ENCODE results near the gene NADSYN1.
A peak's percentile ranks its signal among the peaks of the same experiment; 100 is the strongest.
"Not testable (repeated sequence)": the region's sequence is repeated elsewhere in the genome, so short reads cannot be mapped to it uniquely, and the experiment has no call there.

Gene NADSYN1

GRCh38 chr11:71453037-71453917, at the start of gene NADSYN1:
Gene NADSYN1, plus strand, starts transcription at chr11:71453203. Its CDS starts 94 bp downstream, at chr11:71453297.
- DNase-seq = peak; percentile 96

- no peak for DNase-seq
Measured at GRCh38 chr11:71404209-71404608, 48.8 kb upstream of the NADSYN1 start.

DNA sequence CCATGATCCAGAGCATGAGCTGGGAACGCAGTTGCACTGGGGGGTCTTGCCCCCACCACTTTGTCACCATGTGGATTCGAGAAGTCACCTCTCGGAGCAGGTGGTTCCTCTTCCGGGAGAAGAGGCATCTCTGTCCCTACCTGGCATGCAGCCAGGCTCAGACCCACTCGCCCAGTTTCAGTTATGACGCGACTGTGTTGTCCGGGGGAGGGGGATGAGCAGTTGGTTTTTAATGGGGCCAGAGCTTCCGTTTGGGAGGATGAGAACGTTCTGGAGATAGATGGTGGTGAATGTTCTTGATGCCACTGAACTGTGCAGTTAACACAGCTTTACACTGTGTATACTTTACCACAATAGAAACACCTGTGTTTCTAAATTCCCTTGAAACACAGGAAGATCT, 46.3 kb upstream of the NADSYN1 start:
- DNase-seq = no peak

- DNase-seq = no peak
Measured at GRCh38 chr11:71407356-71407755, 45.6 kb upstream of the NADSYN1 start.

- no peak for DNase-seq
Measured at GRCh38 chr11:71408826-71409225, 44.2 kb upstream of the NADSYN1 start.

GRCh38 chr11:71410363-71410966, 42.5 kb upstream of the NADSYN1 start:
- no peak for DNase-seq

DNA sequence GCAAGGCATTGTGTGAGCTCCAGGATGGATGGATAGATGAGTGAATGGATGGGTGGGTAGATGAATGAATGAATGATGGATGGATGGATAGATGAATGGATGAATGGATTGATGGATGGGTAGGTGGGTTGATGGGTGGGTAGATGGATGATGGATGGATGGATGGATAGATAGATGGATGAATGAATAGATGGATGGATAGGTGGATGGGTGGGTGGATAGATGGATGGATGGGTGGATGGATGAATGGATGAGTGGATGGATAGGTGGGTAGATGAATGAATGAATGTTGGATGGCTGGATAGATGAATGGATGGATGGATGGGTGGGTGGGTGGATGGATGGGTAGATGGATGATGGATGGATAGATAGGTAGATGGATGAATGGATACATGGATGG, 38.4 kb upstream of the NADSYN1 start:
- DNase-seq = no peak

DNA sequence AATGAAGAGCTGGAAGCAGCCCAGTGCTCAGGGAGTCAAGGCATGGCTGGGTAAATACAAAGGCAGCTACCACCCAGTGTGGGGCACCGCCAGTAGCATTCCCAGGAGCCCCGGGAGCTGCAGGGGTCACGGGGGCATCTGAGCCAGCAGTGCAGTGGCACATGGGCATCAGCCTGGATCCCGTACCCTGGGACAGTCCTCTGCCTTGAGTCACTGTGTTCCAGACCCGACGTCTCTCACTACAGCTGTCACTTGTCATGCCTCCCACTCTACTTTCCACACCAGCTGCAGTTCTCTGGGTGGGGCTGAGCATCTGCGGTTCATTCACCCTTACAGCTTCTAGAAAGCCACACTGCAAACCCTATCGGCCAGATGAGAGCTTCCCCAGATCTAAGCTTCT, 34.4 kb upstream of the NADSYN1 start:
- no peak for DNase-seq

- no peak for DNase-seq
Measured at GRCh38 chr11:71420455-71421241, 32.4 kb upstream of the NADSYN1 start.

DNA sequence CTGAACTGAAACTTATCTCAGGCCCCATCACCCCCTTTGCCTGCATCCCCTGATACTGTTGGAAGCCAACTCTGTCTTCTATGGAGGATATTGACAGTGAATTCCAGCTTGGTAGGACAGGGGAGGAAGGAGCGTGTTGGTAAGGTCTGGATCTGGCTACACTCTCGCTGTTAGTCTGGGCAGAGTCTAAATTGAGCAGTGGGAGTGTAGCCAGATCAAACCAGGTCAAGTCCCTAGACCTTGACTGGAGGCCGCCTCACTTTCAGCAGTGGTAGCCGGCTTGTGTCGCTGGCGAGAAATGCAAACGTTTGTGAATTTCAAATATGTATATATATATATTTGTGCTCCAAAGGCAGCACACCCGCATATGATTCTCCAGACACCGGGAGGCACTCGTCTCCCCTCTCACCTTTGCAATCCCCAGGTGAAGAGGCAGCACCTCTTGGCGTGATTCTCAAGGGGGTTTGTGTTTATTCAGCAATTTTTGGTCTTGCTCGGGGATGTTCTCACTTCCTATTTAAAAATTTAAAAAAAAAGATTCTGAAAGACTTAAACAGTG, 31.5 kb upstream of the NADSYN1 start:
- no peak for DNase-seq

- DNase-seq = not testable (repeated sequence)
Measured at GRCh38 chr11:71422318-71422717, 30.7 kb upstream of the NADSYN1 start.

GRCh38 chr11:71423181-71423790, 29.7 kb upstream of the NADSYN1 start:
- DNase-seq = no peak

GRCh38 chr11:71425409-71425808, 27.6 kb upstream of the NADSYN1 start:
- DNase-seq = no peak

- no peak for DNase-seq
Measured at GRCh38 chr11:71425860-71426259, 27.1 kb upstream of the NADSYN1 start.

DNA sequence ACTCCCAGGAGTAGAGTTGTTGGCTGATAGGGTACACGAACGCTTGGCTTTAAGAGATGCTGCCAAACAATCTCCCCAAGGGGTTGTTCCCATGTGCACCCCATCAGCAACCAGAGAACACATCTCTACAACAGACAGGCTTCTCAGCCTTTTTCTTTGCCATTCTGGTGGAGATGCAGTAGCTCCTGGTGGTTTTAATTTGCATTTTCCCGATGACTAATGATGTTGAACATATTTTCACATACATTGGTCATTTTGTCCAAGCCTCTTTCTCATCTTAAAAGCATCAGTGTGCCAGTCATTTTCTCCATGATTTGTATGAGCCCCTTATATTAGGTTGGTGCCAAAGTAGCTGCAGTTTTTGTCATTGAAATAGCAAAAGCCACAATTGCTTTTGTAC, 26.6 kb upstream of the NADSYN1 start:
- no peak for DNase-seq

- no peak for DNase-seq
Measured at GRCh38 chr11:71428861-71429435, 24.1 kb upstream of the NADSYN1 start.

GRCh38 chr11:71429701-71430100, 23.3 kb upstream of the NADSYN1 start:
- DNase-seq = no peak

DNA sequence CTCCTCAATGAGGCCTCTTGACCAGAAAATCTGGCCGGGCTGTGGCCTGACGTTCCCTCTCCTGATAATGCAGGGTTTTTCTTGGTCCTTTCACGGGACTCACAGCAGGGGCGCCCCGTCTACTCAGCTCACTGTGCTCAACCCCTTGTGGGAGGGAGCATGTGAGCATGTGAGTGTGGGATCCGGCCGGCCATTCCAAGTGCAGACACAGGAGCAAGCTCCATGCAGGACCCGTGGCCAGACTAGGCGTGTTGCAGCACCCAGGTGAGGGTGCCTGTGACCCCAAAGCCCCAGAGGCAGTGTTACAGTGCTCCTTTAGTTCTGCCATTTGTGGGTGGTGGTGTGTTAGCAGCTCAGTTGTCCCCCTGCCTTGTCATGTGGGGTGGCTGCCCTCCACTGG, 22.8 kb upstream of the NADSYN1 start:
- no peak for DNase-seq

GRCh38 chr11:71431271-71431670, 21.7 kb upstream of the NADSYN1 start:
- no peak for DNase-seq

- no peak for DNase-seq
Measured at GRCh38 chr11:71432761-71433647, 20.0 kb upstream of the NADSYN1 start.

All from right forelimb (tissue), 1 donor.